Measurements from ENCODE around the gene DLGAP4.

DNA sequence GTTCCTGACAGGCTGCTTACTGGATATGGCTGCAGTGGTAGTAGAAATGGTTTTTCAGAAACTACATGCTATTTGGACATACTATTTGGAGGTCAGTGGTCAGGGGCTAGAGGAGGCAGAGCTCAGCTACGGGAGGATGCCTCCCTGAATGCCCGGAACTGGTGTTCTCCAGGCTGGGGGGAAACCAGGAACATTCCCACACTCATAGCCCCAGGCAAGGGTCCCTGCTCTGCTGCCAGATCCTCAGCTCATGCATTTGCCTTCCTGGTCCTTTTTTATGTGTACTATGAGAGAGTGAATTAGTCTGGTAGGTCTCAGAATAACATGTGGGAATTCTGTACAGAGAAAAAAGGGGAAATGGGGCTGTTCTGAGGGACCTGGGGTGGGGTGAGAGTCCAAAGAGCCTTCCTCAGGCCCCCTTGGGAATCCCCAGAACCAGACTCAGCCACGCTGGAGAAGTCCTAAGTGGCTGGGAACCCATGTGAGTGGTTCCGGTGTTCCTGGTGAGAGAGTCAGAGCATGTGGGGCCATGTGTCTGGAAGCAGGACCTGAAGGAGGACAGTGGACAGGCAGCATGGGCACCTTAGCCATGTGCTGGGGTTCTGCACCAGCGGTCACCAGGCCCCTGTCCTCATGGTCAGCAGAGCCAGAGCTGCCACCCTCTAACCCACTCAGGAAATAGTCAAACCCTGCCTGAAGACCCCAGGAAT lies 177.2 kb downstream of the DLGAP4 start:
- TF ChIP-seq MAFK (IDR thresholded peaks at IDR 0.05; ENCODE audit: partially characterized antibody): no peak
- no peak for TF ChIP-seq REST (IDR thresholded peaks at IDR 0.05)
- TF ChIP-seq KDM1A (IDR thresholded peaks at IDR 0.05; ENCODE audit: low read depth): no peak
- no peak for TF ChIP-seq JUN (IDR thresholded peaks at IDR 0.05)
- no peak for TF ChIP-seq CTCF (IDR thresholded peaks at IDR 0.05)
- no peak for TF ChIP-seq POLR2A (IDR thresholded peaks at IDR 0.05; ENCODE audit: low read length)
- TF ChIP-seq EP300 (IDR thresholded peaks at IDR 0.05): no peak
